Sigmoid colon (tissue), 4 donors: Measurements from ENCODE around the gene MYO18A.
A peak's percentile ranks its signal among the peaks of the same experiment; 100 is the strongest.

Experiments used
- POLR2AphosphoS5 ChIP-seq, 4 donors: sonication (generic); formaldehyde crosslinking; IDR thresholded peaks; one replicate each; pipeline ENCODE4 v1.6.1; 2017; ENCODE audit warnings: antibody characterized with exemption in 4 of 4
- TF ChIP-seq, protein P1 (sequence below), 4 experiments: fragments of 450-650 bp in 3 of 4; fragments of 200-600 bp in 1 of 4; IDR thresholded peaks; one replicate each; pipeline ENCODE4 v1.5.1; 2016 to 2019; ENCODE audit warnings: antibody characterized with exemption in 4 of 4, mild to moderate bottlenecking in 3 of 4, moderate library complexity in 2 of 4

DNA sequence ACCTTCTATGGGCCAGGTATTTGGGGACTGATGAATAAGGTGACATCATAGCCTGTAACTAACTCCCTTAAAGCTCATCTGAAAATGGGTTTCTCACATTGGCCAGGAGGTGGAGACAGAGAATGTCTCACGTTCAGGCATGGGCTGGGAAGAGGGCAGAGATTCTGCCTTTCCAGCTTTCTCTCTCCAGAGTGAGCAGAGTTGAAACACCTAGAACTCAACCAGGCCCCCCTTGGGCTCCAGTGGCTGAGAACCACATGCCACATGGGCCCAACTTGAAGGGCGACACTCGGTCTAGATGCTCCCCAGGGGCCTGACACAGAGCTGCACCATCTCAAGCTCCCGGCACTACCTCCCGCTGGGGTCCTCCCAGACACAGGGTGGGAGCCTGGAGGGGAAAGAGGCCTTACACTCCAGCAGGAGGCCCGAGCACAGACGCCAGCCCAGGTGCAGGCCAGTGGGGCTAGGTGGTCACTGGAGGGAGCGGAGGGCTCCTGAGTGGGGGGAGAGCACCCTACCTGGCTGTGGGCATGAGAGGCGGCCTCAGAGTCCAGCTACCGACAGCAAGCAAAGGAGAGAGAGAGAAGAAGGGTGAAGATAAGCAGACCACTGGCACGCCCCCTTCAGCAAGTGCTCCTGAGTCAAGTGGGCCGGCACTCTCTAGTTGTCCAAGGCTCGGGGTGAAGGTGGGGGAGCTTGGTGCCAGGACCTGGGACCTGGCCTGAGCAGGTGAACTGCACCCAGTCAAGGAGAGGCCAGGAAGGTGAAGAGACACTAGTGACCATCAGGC lies 55.9 kb downstream of the MYO18A start:
- no peak for TF ChIP-seq POLR2AphosphoS5 (IDR thresholded peaks at IDR 0.05)
- TF ChIP-seq, protein P1, sequence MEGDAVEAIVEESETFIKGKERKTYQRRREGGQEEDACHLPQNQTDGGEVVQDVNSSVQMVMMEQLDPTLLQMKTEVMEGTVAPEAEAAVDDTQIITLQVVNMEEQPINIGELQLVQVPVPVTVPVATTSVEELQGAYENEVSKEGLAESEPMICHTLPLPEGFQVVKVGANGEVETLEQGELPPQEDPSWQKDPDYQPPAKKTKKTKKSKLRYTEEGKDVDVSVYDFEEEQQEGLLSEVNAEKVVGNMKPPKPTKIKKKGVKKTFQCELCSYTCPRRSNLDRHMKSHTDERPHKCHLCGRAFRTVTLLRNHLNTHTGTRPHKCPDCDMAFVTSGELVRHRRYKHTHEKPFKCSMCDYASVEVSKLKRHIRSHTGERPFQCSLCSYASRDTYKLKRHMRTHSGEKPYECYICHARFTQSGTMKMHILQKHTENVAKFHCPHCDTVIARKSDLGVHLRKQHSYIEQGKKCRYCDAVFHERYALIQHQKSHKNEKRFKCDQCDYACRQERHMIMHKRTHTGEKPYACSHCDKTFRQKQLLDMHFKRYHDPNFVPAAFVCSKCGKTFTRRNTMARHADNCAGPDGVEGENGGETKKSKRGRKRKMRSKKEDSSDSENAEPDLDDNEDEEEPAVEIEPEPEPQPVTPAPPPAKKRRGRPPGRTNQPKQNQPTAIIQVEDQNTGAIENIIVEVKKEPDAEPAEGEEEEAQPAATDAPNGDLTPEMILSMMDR (IDR thresholded peaks at IDR 0.05): peak in 3 of 4 experiments; percentile 35 to 51 (median 42)
